Caki2 (cell line): Measurements from ENCODE around the gene CRNN. TPM values are rescaled to one million over a fixed set of nuclear protein-coding genes. Genes with fewer than 3 reads are reported as not detected.

ENCODE experiments used
- DNase-seq: peaks from one replicate; pipeline ENCODE4 v3.0.0-alpha.2; 2015; ENCODE audit warnings: low read depth
- in situ Hi-C: cut with HindIII; loops from 2 replicates; pipeline ENCODE4 v1.10.0; 2016; ENCODE audit warnings: low sequenced_read_pairs, low pct_unique_long_range_greater_than_20kb, mixed read lengths
- total RNA-seq: library from RNA; depleted of rRNA; stranded (reverse); fragments of >200 nt; shearing (Covaris generic); gene quantifications from 2 replicates; pipeline ENCODE4 v1.2.3, GENCODE V29; 2014; ENCODE audit warnings: low replicate concordance

The CRNN gene
- total RNA-seq, 1 experiment from 2014 or later = not detected

DNA sequence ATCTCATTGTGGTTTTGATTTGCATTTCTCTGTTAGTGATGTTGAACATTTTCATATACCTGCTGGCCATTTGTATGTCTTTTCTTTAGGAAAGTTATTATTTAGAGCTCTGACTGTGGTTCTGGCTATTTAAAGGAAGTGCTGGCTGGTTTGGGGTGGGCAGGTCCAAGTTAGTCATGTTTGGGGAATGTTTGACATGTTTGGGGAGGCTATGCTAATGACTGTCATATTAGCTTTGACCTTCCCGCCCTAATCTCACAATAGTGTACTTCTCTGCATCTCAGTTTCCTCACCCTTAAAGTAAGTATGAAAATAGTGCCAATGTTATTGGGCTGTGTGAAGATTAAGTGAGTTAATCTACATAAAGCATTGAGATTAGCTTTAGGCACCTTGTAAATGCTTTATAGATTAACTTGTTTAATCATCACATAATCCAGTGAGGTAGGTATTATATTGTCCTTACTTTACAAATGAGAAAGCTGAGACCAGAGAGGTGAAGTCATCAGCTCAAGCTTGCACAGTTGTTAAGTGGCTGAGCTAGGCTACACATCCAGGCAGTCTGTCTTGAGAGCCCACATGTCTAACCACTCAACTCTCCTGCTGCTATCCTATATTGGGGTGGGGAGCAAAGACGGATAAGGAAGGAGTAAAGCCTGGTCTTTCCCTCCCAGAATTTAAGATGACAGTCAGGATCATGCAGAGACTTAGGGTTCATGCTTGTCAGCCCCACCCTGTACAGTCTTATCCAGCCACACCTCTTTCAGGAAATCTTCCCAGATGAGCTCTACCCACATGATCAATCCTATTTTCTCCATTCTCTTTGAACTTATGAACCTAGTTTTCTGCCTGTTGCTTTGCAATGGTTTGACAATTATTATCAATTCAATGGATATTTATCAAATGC lies 22.8 kb upstream of the CRNN start:
- in situ Hi-C loops = no loop called here
- DNase-seq = no peak

DNA sequence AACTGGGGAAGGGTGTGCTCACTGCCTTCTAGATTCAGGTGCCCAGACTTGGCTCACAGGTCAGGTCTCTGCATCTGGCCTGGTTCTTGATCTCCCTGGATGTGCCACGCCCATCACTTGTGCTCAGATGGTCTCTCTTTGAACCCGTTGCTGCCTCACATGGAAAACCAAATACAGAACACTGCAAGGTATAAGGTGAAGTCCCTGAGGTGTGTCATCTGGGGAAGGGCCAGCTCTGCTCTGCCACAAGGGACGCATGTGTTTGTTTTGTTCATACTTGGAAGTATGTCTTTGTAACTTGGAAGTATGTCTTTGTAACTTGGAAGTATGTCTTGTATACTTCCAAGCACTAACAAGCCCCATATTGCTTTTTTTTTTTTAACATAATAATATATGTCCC lies 13.4 kb upstream of the CRNN start:
- in situ Hi-C loops = no loop called here
- no peak for DNase-seq

DNA sequence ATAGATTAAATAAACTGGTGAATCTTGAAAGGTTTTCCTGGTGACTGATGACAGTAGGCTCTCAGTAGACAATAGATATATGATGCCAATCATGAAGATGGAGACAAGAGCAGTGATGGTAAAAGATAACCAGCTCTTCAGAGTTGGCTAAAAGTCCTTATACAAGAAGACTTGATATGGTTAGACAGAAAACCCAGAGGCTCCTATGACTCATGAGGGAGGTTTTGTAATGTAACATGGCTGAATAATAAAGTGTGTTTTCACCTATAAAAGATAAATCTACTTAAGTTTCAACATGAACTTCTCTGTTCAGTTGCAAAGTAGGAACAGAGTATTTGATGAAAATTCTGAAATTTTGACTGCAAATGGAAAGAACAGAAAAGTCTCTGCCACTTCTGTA lies 12.7 kb upstream of the CRNN start:
- no peak for DNase-seq
- in situ Hi-C loops = no loop called here

DNA sequence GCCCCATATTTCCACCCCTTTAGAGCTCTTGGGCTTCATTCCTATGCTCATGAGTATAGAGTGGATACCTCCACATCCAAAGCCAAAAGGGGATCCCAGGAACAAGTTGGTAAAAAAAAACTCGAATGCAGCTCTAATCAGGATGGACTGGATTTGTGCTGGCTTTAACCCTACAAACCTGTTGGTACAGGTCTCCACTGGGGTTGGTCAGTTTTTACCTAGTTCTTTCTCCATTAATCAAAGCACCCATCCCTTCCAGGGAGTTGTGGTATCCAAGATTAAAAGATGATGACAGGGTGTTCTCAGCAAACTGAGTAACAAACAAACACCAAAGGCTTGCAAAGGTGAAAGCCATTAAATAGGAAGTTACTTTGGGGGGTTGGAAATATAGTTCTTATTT lies 5.9 kb upstream of the CRNN start:
- in situ Hi-C loops = no loop called here
- no peak for DNase-seq

DNA sequence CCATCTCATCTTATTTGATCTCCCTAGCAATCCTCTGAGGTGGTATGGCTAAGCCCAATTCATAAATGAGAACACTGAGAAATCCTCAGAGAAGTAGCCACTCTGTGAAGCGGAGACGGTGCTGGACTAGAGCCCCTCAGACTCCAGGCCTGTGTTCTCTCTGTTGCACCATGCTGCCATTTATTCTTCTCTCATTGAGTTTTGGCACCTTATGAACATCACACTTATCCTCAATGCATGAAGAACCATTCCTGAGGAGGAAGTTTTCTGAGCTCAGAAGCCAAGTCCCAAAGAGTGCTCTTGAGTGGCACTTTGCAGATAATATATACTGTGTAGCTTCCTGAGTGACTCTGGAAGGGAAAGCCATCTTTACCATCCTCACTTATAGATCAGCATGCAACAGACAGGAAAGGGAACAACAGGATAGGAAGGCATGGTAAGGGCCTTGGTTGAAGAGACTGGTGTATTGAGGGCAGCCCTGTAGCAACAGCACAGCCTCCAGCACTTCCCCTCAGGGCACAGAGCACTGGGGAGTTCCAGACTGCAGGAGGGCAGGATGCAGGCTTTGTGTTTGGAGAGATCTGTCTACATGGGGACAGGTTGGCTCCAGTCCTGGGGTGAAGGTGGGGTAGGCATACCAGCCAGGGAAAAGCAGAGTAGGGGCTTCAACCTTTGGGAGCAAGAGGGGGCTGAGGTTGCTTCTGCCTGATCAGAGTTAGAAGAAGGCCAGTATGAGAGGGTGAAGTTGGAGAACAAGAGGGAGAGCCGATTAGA lies 1.6 kb upstream of the CRNN start:
- no peak for DNase-seq
- in situ Hi-C loops = no loop called here

DNA sequence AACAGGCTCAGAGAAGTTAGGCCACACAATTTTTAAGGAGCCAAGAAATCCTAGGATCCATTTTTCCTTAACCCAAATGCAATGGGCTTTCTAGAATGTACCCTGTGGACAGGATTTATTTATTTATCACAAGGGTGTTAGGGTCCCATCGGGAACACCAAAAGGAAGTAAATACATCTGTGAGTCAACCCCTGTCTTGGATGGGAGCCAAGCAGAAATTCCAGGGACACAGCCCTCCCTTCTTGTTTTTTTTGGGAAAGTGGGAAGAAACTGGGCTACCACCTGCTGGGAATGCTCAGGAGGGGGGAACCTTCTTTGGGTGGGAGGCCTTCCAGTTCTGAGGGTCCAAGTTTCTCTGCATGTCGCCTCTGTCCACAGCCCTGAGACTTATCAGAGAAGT lies 1.3 kb downstream of the CRNN start:
- in situ Hi-C loops = no loop called here
- no peak for DNase-seq

DNA sequence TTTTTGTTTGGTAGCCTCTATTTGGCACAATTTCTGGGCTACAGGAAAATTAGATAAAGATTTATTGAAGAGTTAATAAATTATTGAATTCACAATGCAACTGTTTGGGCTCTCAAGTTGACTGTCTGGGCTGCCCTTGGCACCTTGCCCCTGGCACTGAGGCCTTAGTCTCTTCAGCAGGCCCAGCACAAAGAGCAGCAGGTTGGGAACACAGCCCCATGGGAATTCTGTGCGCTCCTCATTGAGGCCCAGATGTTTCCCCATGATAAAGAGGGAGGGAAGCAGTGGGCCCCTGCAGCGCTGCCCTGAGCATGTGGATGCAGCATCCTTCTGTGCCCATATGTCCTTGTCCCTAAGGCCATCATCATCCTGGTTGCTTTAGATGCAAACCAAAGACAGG lies 2.9 kb downstream of the CRNN start:
- in situ Hi-C loops = no loop called here
- no peak for DNase-seq

DNA sequence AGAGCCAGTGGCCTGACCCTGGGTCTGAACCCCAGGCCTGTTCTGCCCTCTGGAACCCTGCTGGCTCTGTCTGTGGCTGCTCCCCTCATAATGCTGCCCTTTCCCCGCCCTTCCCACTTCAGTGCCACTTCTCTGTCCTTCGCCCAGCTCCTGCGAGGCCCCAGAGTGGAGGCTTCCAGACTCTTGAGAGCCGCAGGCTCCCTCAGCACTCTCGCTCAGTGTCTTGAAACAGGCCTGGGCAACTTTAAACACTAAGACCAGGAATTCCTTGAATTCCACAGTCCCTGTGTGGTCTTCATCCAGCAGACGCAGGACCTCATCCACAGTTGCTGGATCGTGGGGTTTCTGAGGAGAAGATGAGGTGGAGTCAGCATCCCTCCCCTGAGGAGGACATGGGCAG lies 3.5 kb downstream of the CRNN start:
- in situ Hi-C loops = no loop called here
- no peak for DNase-seq

DNA sequence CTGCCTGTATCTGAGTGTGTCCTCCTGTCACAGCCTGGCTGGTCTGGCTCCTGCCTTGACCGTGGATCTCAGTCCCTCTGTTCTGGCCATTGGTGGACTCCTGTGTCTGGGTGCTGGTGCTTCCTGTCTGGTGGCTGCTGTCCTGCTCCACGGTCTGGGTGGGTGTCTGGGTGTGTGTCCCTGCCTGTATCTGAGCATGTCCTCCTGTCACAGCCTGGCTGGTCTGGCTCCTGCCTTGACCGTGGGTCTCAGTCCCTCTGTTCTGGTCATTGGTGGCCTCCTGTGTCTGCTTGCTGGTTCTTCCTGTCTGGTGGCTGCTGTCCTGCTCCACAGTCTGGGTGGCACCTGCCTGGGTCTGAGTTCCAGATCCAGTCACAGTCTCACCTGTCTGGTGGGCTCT lies 4.0 kb downstream of the CRNN start:
- no peak for DNase-seq
- in situ Hi-C loops = no loop called here

DNA sequence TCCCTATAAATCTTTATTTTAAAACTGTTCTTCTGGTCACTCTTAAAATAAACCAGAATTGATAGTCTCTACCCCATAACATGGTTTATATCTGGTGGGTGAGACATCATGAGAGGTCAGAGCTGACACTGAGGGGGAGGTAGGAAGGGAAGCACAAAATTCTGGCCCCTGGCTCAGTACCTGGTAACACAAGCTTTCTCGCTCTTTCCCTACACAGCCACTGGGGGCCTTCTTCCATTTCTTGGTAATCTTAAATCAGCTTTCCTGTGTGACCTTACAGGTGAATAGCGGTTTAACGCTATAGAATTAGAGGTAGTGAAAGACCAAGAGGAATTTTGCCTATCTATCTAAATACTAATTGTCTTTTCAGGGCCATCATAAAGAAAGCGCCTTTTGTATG lies 5.4 kb downstream of the CRNN start:
- in situ Hi-C loops = no loop called here
- DNase-seq = no peak

DNA sequence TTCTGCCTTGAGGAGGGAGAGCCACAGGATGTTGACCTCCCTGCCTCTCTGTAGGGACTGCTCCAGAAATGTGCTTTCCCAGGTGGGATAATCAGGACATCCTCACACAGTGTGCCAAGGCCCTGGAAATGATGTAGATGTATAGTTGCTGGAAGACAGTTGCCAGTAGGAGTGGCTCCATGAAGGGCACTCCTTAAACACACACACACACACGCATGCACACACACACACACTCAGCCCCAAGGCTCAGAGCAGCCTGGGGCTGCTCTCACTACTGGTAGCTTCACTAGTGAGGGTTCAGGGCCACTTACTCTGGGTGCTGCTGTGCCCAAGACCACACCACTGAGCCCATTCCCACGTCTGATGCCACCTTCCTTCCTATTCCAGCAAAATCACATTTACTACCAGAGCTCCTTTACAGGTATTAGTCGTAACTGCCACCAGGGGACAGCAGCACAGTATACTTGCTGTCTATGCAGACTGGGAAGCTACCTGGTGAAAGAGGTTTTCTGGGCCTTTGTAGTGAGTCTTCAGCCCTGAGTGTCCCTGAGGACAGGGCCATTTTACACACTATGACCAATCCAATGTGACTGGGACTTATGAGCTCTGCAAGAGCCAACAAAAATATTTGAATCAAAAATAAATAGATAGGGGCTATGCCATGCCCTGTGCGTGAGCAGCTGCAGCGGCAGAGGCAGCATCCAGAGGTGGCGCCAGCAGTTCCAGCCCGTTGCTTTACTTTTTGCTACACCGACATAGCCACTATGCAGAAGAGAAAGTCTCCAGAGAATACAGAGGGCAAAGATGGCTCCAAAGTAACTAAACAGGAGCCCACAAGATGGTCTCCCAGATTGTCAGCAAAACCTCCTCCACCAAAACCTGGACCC lies 15.0 kb downstream of the CRNN start:
- in situ Hi-C loops = no loop called here
- DNase-seq = peak; percentile 29

DNA sequence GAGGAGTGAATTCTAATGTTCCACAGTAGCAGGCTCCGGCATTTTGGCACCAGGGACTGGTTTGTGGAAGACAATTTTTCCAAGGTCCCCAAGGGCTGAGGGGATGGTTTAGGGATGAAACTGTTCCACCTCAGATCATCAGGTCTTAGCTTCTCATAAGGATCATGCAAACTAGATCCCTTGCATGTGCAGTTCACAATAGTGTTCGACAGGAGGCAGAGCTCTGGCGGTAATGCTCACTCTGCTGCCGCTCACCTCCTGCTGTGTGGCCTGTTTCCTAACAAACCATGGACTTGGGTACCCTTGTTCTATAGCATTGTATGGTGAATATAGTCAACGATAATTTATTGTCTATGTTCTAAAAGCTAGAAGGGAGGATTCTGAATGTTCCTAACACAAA lies 16.6 kb downstream of the CRNN start:
- in situ Hi-C loops = no loop called here
- no peak for DNase-seq

DNA sequence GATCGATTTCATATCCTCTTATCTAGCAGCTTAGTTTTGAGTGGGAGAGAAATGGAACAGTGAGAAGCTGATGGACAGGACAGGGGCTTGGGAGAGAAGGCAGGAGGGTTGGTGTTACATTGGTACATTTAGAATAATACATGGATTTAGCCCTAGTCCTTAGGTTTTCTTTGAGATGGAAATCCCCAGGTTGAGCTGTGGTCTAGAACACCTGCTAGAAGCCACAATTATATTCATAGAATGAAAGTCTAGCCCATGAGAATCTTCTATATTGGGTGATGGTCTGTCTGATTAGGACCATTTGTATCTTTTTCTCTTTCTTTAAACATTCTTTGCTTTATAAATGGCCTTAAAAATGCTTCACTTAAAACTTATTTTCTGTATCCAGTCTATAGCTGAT lies 19.9 kb downstream of the CRNN start:
- no peak for DNase-seq
- in situ Hi-C loops = no loop called here

DNA sequence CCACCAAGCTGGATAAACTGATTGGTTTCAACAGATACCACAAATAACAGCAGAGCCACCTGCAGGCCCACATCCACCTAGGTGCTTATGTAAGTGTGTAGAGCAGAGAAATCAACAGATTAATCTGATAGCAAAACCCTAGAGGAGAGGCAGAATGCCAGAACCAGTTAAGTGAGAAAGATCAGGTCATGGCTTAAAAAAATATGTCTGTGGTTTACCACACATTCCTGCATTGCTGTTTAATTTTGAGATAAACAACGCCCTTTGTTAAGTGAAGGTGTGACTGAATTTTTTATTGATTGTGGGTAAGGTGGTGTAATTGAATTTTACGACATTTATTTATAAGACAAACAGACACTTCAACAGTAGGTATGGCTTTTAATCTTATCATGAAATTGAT lies 21.2 kb downstream of the CRNN start:
- peak; percentile 9 for DNase-seq
- in situ Hi-C loops = no loop called here

DNA sequence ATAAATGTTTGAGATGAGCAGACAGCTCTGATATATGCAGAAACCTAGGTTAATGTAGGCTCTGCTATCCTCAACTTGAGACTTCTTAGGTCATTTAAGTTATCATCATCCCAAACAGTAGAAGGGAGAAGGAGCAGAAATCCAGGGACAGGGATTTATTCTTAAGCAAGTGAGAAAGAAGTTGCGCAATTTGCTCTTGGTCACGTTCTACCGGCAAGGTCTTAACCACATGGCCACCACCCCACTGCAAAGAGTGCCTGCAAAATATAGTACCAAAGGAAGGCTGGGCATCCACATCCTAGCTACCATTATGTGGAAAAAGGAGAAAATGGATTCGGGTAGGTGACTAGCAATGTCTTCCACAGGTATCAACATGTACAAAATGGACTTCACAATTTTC lies 25.2 kb downstream of the CRNN start:
- in situ Hi-C loops = no loop called here

DNA sequence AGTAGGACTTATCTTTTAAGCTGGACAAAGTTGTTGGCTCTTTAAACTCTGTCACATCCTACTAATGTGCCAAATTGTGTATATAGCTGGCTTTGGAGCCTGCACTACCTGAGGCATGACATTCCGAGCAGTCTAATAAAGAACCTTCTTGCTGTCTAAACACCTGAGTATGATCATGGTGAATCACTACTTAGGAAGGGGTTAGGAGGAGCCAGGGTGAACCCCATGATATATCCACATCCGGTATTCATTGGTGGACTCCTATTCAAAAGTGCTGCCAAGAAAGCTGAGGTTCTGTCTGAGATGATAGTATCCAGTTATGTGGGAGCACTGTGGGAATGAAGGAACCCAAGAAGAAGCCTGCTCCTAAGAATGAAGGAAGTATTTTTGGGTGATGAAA lies 27.1 kb downstream of the CRNN start:
- DNase-seq = no peak
- in situ Hi-C loops = no loop called here

More for the DNA sequence above, 25.2 kb downstream of the CRNN start:
- no peak for DNase-seq

DNA sequence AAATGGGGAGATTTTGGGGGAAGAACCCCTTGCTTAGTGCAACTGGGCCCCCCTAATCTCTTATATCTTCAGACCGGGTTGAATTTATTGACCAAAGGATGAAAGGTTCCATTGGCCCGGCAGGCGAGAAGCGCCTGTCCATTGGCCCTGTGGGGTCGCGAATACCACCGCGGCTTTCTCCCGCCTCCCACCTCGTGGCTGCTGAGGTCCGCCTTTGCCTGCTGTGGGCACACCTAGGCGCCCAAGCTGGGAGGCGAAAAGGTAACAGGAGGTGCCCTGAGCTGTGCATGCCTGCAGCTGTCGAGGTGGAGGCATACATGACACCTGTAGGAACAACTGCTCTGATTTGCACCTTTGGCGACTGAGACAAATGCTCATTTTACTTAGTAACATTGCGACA lies 33.1 kb downstream of the CRNN start:
- DNase-seq = no peak
- in situ Hi-C loops = no loop called here

DNA sequence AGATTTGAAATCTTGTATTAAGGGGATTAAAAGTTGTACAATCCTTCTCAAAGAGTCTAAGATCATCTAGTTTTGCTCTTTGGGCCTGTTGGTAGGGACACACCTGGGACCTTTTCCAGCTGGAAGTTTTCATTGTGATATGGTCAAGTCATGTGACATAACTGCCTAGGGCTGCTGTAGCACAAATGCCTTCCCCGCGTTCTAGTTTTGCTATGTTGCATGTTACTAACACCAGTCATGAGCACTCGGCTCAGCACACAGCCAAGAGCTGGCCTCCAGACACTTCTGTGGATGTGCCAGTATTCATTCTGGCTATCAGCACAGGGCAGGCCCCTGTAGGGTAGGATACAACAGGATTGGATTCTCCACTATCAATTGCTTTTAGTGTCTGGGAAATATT lies 39.6 kb downstream of the CRNN start:
- in situ Hi-C loops = no loop called here
- DNase-seq = no peak

DNA sequence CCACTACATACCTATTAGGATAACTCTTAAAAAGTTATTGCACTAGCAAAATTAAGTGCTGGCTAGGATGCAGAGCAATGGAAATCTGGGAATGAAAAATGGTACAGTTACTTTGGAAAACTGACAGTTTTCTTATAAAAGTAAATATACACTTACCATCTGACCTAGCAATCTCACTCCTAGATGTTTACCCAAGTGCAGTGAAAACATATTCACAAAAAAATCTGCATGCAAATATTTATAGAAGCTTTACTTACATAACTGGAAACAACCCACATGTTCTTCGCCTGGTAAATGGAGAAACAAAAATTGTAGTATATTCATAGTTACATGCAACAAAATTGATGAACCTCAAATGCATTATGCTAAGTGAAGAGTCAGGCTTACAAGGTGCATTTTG lies 41.4 kb downstream of the CRNN start:
- DNase-seq = no peak
- in situ Hi-C loops = no loop called here
